Fibroblast of gingiva (primary cell): ENCODE data around the gene PSMG3.
A peak's percentile ranks its signal among the peaks of the same experiment; 100 is the strongest.

Experiments
- DNase-seq: peaks from one replicate; pipeline ENCODE4 v3.0.0-alpha.2; 2011; ENCODE audit warnings: low read depth

The PSMG3 gene

GRCh38 chr7:1544896-1545416 is 24.9 kb downstream of the PSMG3 start:
- no peak for DNase-seq

- no peak for DNase-seq
Measured at GRCh38 chr7:1544178-1544895, 25.5 kb downstream of the PSMG3 start.

- DNase-seq: no peak
Measured at GRCh38 chr7:1543826-1544177, 26.0 kb downstream of the PSMG3 start.

- no peak for DNase-seq
Measured at GRCh38 chr7:1542841-1543747, 26.7 kb downstream of the PSMG3 start.

- no peak for DNase-seq
Measured at GRCh38 chr7:1542329-1542728, 27.5 kb downstream of the PSMG3 start.

- DNase-seq: no peak
Measured at GRCh38 chr7:1541431-1542162, 28.2 kb downstream of the PSMG3 start.

GRCh38 chr7:1540776-1541271 is 29.0 kb downstream of the PSMG3 start:
- DNase-seq: no peak

GRCh38 chr7:1539882-1540775 is 29.7 kb downstream of the PSMG3 start:
- DNase-seq: no peak

- no peak for DNase-seq
Measured at GRCh38 chr7:1539181-1539881, 30.5 kb downstream of the PSMG3 start.

GRCh38 chr7:1538544-1539180 is 31.2 kb downstream of the PSMG3 start:
- DNase-seq: no peak

- DNase-seq: peak; percentile 89
Measured at GRCh38 chr7:1537535-1538412, 32.1 kb downstream of the PSMG3 start.

- DNase-seq: peak; percentile 99
Measured at GRCh38 chr7:1536743-1537534, 32.9 kb downstream of the PSMG3 start.

GRCh38 chr7:1536455-1536742 is 33.4 kb downstream of the PSMG3 start:
- DNase-seq: no peak

- DNase-seq: no peak
Measured at GRCh38 chr7:1535701-1536454, 34.0 kb downstream of the PSMG3 start.

- DNase-seq: no peak
Measured at GRCh38 chr7:1535100-1535458, 34.8 kb downstream of the PSMG3 start.

GRCh38 chr7:1534330-1535099 is 35.3 kb downstream of the PSMG3 start:
- DNase-seq: no peak
